Upper lobe of right lung (tissue), 1 donor: ENCODE results near the gene CUL1. TPM values are rescaled to one million over a fixed set of nuclear protein-coding genes. Genes with fewer than 3 reads are reported as not detected.

Experiments used
- ATAC-seq: fragments of 200-7000 bp; cut with Tn5 transposase; one replicate; pipeline ENCODE4 v1.9.1; 2020; ENCODE audit warnings: mild to moderate bottlenecking, moderate library complexity
- DNase-seq: peaks from one replicate; pipeline ENCODE4 v3.0.0-alpha.2; 2020
- H3K27ac ChIP-seq: fragments of 200-600 bp; one replicate; pipeline ENCODE4 v1.8.0; 2022
- H3K27me3 ChIP-seq: fragments of 200-600 bp; one replicate; pipeline ENCODE4 v1.8.0; 2022; ENCODE audit warnings: mild to moderate bottlenecking
- H3K36me3 ChIP-seq: fragments of 200-600 bp; one replicate; pipeline ENCODE4 v1.8.0; 2022
- H3K4me1 ChIP-seq: fragments of 200-600 bp; one replicate; pipeline ENCODE4 v1.8.0; 2022
- H3K4me3 ChIP-seq: fragments of 200-600 bp; one replicate; pipeline ENCODE4 v1.8.0; 2022; ENCODE audit warnings: mild to moderate bottlenecking
- H3K9me3 ChIP-seq: fragments of 200-600 bp; one replicate; pipeline ENCODE4 v1.8.0; 2022
- CTCF ChIP-seq: fragments of 200-600 bp; IDR thresholded peaks from one replicate; pipeline ENCODE4 v1.8.0; 2022; ENCODE audit warnings: antibody characterized with exemption
- intact Hi-C: fragments of 100-400 bp; cut with DNase I; formaldehyde crosslinking; loops from one replicate; pipeline ENCODE4 v1.11.0; 2022
- total RNA-seq: library from RNA; stranded (reverse); fragmentation: NEBNext Ultra II Directional; extraction: Animal tissue kit (Norgen Biotek cat#: 25700); gene quantifications from one replicate; pipeline ENCODE4 v1.2.1, GENCODE V29; 2021
- donor health status: DM: no; HTN: yes; CAD: no; lungs with severe emphysema.

The CUL1 gene
- total RNA-seq, 1 donor from 2014 or later = 44.4 TPM

GRCh38 chr7:148672041-148672440 lies 26.7 kb upstream of the CUL1 start:
- no peak for TF ChIP-seq CTCF
- no peaks in the 10 kb centered on the region for H3K27me3 ChIP-seq
- no peaks in the 10 kb centered on the region for H3K36me3 ChIP-seq
- no peak overlapping the region for H3K4me3 ChIP-seq
- DNase-seq (no peak), ATAC-seq (no peak)
- no peaks in the 10 kb centered on the region for H3K4me1 ChIP-seq
- intact Hi-C loops = no loop called here
- no peaks in the 10 kb centered on the region for H3K9me3 ChIP-seq
- H3K27ac ChIP-seq = no peak overlapping the region

- no peak for TF ChIP-seq CTCF
- intact Hi-C loops = no loop called here
- Histone ChIP-seq H3K4me3 (no peak overlapping the region), H3K4me1 (no peaks in the 10 kb centered on the region), H3K36me3 (no peaks in the 10 kb centered on the region), H3K27me3 (no peaks in the 10 kb centered on the region), H3K9me3 (no peaks in the 10 kb centered on the region), H3K27ac (no peak overlapping the region)
- ATAC-seq (no peak), DNase-seq (no peak)
These were observed 24.0 kb upstream of the CUL1 start for GRCh38 chr7:148674689-148675088.

GRCh38 chr7:148676291-148676690 lies 22.4 kb upstream of the CUL1 start:
- intact Hi-C loops = no loop called here
- Histone ChIP-seq H3K27ac (no peak overlapping the region), H3K9me3 (no peaks in the 10 kb centered on the region), H3K36me3 (no peaks in the 10 kb centered on the region), H3K4me1 (no peaks in the 10 kb centered on the region), H3K4me3 (no peak overlapping the region), H3K27me3 (no peaks in the 10 kb centered on the region)
- no peak for ATAC-seq
- TF ChIP-seq CTCF = no peak
- no peak for DNase-seq

GRCh38 chr7:148681821-148682220 lies 16.9 kb upstream of the CUL1 start:
- intact Hi-C loops = no loop called here
- no peaks in the 10 kb centered on the region for H3K27me3 ChIP-seq
- no peak for TF ChIP-seq CTCF
- no peak for ATAC-seq
- H3K9me3 ChIP-seq = no peaks in the 10 kb centered on the region
- no peak for DNase-seq
- no peaks in the 10 kb centered on the region for H3K36me3 ChIP-seq
- H3K27ac ChIP-seq = no peak overlapping the region
- no peaks in the 10 kb centered on the region for H3K4me1 ChIP-seq
- no peak overlapping the region for H3K4me3 ChIP-seq

GRCh38 chr7:148684289-148684830 lies 14.3 kb upstream of the CUL1 start:
- Histone ChIP-seq H3K4me1 (no peaks in the 10 kb centered on the region), H3K27me3 (no peaks in the 10 kb centered on the region), H3K9me3 (no peaks in the 10 kb centered on the region), H3K27ac (no peak overlapping the region), H3K4me3 (no peak overlapping the region), H3K36me3 (no peaks in the 10 kb centered on the region)
- ATAC-seq = peak; percentile 74
- intact Hi-C loops = no loop called here
- peak; percentile 63 for DNase-seq
- no peak for TF ChIP-seq CTCF
